ENCODE results near the gene CEACAM21. TPM values are rescaled to one million over a fixed set of nuclear protein-coding genes. Genes with fewer than 3 reads are reported as not detected.

Gene CEACAM21
- total and polyA plus RNA-seq, 7 donors, result 0.05 to 0.48 (median 0.21) TPM; not detected in 2

DNA sequence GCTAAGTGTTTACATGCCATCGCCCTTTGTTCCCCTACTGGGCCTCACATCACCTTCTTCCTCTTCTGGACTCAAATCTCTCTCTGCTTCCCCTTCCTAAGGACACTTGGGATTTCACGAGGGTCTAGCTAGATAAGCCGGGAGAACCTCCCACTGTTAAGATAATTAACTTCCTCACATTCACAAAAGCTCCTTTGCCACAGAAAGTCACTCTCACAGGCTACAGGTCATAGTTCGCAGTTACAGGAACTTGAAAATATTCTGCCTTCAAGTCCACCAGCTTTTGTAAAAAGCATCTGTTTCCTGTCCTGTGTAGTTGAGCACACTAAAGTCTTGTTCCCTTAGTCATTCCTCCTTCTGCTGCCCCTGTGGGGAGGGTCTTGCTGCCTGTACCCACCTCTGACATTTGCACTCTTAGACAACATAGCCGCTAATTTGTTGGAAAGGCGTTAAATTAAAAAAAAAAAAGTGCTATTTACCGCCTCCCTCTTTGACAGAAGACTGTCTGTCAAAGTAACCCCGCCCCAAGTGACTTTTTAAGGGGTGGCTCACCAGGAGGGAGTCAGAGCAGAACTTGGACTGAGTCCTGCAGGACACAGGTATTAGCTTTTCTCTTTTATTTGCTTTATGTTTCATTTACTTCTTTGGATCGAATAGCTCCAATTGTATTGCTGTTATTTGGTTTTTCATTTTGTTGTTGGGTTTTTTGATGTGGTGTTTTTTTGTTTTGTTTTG is 26.8 kb upstream of the CEACAM21 start:
- intact Hi-C loops (cut with DNase I), result no loop called here

DNA sequence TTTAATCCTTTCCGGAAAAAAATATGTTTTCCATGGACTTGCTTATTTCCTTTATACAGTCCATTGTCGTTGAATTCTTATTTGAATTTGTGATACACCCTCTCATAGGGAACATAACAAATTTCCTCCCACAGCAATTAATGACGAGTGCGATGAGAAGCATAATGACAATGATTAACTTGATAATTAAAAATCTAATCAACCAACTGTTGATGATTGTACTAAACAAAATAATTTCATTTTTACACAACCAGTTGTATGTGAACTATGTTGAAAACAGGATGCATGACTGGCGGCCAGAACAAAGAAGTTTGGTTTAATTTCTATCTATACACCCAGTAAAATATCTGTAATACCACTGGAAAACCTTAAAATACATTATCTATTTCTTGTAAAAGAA is 26.1 kb upstream of the CEACAM21 start:
- H3K4me1 ChIP-seq, result no peaks in the 10 kb centered on the region
- DNase-seq, result no peak
- H3K27ac ChIP-seq, result no peak overlapping the region
- TF ChIP-seq, protein P1, sequence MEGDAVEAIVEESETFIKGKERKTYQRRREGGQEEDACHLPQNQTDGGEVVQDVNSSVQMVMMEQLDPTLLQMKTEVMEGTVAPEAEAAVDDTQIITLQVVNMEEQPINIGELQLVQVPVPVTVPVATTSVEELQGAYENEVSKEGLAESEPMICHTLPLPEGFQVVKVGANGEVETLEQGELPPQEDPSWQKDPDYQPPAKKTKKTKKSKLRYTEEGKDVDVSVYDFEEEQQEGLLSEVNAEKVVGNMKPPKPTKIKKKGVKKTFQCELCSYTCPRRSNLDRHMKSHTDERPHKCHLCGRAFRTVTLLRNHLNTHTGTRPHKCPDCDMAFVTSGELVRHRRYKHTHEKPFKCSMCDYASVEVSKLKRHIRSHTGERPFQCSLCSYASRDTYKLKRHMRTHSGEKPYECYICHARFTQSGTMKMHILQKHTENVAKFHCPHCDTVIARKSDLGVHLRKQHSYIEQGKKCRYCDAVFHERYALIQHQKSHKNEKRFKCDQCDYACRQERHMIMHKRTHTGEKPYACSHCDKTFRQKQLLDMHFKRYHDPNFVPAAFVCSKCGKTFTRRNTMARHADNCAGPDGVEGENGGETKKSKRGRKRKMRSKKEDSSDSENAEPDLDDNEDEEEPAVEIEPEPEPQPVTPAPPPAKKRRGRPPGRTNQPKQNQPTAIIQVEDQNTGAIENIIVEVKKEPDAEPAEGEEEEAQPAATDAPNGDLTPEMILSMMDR (IDR thresholded peaks at IDR 0.05), result no peak
- H3K27me3 ChIP-seq (ENCODE audit: insufficient read depth in 3 of 3, low read length in 2 of 3), result peaks cover 0 to 9% (median 0%) of the 10 kb centered on the region in 3 donors
- 43 to 45% (median 44%) methylated on average over 5 of the region's 5 CpGs for WGBS, 3 donors
- intact Hi-C loops (cut with DNase I), result no loop called here
- no peaks in the 10 kb centered on the region for H3K9me3 ChIP-seq
- peak overlapping the region; percentile 8 for H3K4me3 ChIP-seq
- ATAC-seq, result no peak
- H3K36me3 ChIP-seq (ENCODE audit: insufficient read depth in 1 of 2, low read depth in 1 of 2), result no peaks in the 10 kb centered on the region

More for the DNA sequence above, 26.8 kb upstream of the CEACAM21 start:
- ATAC-seq (peak in 1 of 4 donors; percentile 57), DNase-seq (no peak)
- Histone ChIP-seq H3K4me1 (no peaks in the 10 kb centered on the region), H3K9me3 (no peaks in the 10 kb centered on the region), H3K27ac (peak overlapping the region; percentile 41), H3K27me3 (ENCODE audit: insufficient read depth in 3 of 3, low read length in 2 of 3) (peaks cover 0 to 9% (median 0%) of the 10 kb centered on the region in 3 donors), H3K4me3 (peak overlapping the region; percentile 8), H3K36me3 (ENCODE audit: insufficient read depth in 1 of 2, low read depth in 1 of 2) (no peaks in the 10 kb centered on the region)
- TF ChIP-seq, protein P1 (IDR thresholded peaks at IDR 0.05), result no peak
- 34 to 37% (median 35%) methylated on average over 9 of the region's 9 CpGs for WGBS, 3 donors

DNA sequence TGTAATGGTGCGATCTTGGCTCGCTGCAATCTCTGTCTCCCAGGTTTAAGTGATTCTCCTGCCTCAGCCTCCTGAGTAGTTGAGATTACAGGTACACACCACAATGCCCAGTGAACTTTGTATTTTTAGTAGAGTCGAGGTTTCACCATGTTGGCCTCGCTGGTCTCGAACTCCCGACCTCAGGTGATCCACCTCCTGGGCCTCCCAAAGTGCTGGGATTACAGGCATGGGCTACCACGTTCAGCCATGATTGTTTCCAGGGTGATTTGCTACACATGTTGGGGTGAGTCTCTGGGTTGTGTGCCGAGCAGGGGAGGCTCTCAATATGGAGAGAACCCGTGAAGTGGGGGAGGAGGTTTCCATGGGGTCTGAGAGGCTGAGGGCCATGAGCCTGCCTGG is 24.8 kb upstream of the CEACAM21 start:
- Histone ChIP-seq H3K27ac (no peak overlapping the region), H3K27me3 (ENCODE audit: insufficient read depth in 3 of 3, low read length in 2 of 3) (peaks cover 0 to 4% (median 0%) of the 10 kb centered on the region in 3 donors), H3K36me3 (ENCODE audit: insufficient read depth in 1 of 2, low read depth in 1 of 2) (no peaks in the 10 kb centered on the region), H3K4me3 (no peak overlapping the region), H3K9me3 (no peaks in the 10 kb centered on the region), H3K4me1 (no peaks in the 10 kb centered on the region)
- intact Hi-C loops (cut with DNase I), result no loop called here
- ATAC-seq (no peak), DNase-seq (no peak)
- TF ChIP-seq, protein P1 (IDR thresholded peaks at IDR 0.05), result no peak
- WGBS, 3 donors, result 74 to 86% (median 84%) methylated on average over 9 of the region's 9 CpGs

DNA sequence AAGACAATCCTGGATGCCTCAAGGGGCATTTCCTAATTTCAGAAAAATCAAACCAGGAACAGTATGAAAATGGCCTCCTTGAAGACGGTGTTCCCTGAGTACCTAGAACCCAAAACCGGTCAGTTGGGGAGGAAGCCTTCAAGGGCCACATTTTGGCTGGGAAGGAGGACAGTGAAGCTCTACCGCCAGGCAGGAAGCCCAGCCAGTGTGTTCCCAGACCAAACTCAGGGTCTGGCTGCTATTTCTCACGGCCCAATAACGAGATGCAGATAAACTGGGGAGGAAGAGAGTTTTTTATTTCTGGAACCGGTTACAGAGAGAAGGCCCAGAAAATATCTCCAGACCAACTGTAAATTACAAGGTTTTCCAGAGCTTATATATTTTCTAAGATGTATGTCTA is 24.3 kb upstream of the CEACAM21 start:
- 45 to 54% (median 46%) methylated on average over 6 of the region's 6 CpGs for WGBS, 3 donors
- DNase-seq, result no peak
- Histone ChIP-seq H3K27me3 (ENCODE audit: insufficient read depth in 3 of 3, low read length in 2 of 3) (peaks cover 0 to 4% (median 0%) of the 10 kb centered on the region in 3 donors), H3K4me3 (no peak overlapping the region), H3K9me3 (no peaks in the 10 kb centered on the region), H3K27ac (no peak overlapping the region), H3K4me1 (no peaks in the 10 kb centered on the region), H3K36me3 (ENCODE audit: insufficient read depth in 1 of 2, low read depth in 1 of 2) (no peaks in the 10 kb centered on the region)
- TF ChIP-seq, protein P1 (IDR thresholded peaks at IDR 0.05), result no peak
- ATAC-seq, result no peak
- intact Hi-C loops (cut with DNase I), result no loop called here
